ENCODE results near the gene ULBP2.
"Not testable (repeated sequence)": the region's sequence is repeated elsewhere in the genome, so short reads cannot be mapped to it uniquely, and the experiment has no call there.

The ULBP2 gene

GRCh38 chr6:149941583-149942460, at the start of gene ULBP2:
TSS of gene ULBP2 (plus strand) at chr6:149942014. CDS start at chr6:149942073, 59 bp downstream.
- DNase-seq = no peak

DNA sequence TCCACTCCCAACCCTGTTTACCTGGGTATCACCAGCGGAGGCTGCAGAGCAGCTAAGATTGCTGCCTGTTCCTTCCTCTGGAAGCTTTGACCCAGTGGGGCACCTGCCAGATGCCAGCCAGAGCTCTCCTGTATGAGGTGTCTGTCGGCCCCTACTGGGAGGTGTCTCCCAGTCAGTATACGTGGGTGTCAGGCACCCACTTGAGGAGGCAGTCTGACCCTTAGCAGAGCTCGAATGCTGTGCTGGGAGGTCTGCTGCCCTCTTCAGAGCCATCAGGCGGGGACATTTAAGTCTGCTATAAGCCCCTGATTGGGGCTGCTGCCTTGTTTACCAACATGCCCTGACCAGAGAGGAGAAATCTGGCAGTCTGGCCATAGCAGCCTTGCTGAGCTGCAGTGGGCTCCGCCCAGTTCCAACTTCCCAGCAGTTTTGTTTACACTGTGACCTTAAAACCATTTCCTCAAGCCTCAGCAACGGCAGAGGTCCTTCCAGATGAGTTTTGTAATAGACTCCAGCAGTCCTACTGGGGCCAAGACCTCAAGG, 46.7 kb upstream of the ULBP2 start:
- no peak for DNase-seq

- peak; percentile 81 for DNase-seq
These were observed 46.0 kb upstream of the ULBP2 start for GRCh38 chr6:149895833-149896271.

- no peak for DNase-seq
These were observed 45.3 kb upstream of the ULBP2 start for GRCh38 chr6:149896491-149896890.

DNA sequence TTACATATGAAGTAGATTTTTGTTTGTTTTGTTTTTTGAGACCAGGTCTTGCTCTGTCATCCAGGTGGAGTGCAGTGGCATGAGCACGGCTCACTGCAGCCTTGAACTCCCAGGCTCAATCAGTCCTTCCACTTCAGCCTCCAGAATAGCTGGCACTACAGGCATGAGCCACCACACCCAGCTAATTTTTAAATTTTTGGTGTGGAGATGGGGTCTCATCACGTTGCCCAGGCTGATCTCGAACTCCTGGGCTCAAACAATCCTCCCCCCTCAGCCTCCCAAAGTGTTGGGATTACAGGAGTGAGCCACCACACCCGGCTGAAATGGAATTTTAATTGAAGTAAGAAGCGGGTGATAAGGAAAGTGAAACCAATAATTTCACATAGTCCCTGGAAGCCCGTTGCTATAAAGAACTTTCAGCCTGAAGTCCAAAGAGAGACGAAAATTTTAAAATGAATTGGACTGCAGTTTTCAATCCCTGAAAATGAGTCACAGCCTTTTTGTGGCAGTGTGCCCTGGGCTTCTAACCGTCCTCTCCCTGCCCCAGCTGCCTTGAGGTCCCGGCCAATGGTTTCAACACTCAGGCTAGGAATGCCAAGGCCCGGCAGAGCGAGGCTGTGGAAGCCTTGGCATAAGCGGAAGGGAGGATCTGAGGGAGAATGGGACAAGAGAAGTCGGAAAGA, 44.7 kb upstream of the ULBP2 start:
- DNase-seq = peak; percentile 28

GRCh38 chr6:149897855-149898744, 43.7 kb upstream of the ULBP2 start, which contains the start of gene RAET1E:
TSS of gene RAET1E (minus strand) at chr6:149898113. CDS start at chr6:149890901, 7,212 bp downstream.
- no peak for DNase-seq

DNA sequence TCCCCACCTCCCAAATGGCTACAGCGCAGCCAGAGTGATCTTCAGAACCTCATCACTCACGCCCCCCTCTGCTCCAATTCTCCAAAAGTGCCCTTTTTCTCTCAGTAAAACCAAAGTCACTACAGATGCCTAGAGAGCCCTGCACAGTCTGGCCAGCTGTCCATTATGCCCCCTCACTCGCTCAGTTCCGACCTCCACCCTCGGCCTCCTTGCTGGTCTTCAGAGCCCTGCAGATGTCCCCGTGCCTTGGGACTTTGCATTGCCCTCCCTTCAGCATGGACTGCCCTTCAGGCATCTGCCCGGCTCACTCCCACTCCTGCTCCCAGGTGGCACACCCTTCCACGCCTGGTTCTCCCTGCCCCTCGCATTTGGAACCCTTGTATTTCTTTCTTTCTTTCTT, 42.8 kb upstream of the ULBP2 start:
- no peak for DNase-seq

GRCh38 chr6:149899486-149899885, 42.3 kb upstream of the ULBP2 start:
- no peak for DNase-seq

GRCh38 chr6:149899926-149900619, 41.7 kb upstream of the ULBP2 start:
- no peak for DNase-seq

DNA sequence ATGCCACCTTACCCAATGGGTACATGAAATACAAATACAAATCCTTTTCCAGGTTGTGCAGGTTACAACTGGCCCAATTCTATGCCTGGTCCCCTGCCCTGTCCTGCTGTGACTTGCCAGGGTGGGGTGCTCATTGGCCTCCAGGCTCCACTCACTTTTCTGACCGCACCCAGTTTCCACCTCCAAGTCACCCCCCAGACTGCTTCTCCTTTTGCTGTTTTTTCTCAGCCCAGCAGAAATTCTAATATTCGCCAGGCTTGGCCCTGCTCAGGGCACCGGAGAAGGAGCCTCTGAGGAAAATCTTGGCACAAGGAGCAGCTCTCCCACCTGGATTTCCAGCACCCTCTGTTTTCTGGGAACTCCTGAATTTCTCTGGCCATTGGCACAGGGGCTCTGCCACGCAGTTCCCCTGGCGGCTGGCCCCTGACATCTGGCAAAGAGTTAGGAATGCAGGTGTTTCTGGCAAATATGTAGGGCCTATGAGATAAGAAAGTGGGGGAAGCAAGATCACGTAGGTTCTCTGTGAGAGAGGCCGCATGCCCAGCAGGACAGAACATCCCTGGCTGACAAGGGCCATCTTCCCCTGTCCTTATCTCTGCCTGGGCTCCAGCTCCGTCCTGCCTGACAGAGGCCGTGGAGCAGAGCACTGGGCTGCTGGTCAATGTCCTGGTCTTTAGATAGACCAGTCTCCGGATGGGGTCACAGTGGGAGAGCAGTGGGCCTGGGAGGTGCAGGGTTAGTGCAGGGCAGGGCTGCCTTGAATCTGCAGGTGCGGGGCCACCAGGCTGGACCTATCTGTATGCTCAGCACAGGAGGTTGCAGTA, 41.0 kb upstream of the ULBP2 start:
- no peak for DNase-seq

DNA sequence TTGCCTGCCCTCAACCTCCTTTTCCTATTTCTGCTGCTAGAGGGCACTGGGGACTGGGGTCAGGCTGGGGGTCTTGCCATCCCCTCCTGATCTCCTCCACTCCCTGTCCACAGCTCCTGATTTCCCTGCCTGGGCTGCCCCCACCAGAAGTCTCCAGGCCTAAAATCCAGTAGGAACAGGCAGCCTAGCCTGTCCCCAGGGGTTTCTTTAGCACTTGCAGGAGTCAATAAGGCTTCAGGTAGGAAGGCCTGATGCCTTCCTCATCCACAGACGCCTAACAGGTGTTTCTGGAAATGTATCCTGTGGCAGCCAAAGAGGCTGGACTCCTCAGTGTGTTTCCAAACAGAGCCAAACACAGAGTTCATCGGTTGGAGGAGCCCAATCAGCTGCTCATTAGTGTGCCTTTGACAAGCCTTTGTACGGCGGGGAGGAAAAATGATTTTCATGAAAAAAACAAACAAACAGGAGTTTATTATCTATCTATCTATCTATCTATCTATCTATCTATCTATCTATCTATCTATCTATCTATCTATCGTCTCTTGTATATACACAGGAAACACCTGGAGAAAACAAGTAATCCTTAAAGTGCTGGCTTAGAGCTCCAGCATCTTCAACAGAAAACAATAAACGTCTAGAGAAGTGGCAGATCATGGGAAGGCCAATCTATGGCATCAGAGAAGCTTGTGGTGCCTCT, 40.2 kb upstream of the ULBP2 start:
- no peak for DNase-seq

DNA sequence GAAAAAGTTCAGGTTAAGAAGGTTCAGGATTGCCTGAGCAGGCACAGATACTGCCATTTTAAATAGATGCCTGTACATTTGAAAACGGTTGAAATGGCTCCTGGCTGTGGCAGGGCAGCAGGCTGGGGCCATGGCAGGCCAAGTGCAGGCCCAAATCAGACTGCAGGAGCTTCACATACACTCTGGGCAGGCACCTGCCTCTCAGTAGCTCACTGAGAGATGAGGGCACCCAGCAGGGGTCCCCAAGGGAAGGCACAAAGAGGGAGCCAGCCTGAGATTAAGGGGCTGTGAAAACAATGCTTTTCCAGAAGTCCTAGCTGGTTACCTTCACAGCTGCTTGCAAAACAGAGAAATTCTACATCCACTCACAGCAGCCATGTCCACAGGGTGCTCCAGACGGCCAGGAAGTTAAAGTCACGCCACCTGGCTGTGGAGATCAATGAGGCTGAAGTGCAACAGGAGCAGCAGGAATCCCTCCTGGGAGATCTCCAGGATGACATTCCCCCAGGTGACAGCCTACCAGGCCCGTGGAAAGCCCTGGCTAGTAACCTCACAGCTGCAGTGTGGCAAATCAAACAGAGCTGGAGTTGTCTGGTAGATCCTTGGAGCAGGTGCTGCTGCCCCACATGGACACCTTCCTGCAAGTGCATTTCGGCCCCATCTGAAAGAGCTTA, 37.7 kb upstream of the ULBP2 start:
- DNase-seq = no peak

DNA sequence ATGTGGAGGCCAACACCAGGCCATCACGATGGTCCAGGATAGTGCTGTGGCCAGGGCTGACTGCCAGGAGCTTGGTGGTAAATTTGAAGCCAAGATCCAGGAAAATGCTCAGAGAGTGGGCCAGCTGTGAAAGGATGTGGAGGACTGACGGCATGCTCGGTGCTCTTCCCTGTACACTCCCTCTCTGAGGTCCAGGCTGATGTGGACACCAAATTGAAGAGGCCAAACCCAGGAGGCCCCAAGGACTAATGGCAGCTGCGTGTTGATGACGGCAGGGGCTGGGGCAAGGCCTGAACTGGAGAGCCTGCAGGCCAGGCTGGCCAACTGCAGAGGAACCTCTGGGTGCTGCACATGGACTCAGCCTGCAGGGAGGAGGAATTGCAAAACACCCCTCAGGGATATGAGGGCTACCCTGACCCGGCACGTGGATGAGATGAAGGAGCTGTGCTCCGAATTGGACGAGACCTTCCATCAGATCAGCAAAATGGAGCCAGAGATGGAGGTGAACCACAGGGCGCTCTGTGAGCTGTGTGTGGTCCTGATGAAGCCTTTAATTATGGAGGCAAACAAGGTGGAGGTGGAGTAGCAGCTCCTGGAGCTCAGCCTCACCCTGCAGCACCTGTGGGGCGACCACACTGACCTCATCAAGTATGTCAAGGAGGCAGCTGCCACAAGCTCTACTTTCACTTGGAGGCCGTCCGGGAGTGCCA, 37.0 kb upstream of the ULBP2 start:
- peak; percentile 46 for DNase-seq

DNA sequence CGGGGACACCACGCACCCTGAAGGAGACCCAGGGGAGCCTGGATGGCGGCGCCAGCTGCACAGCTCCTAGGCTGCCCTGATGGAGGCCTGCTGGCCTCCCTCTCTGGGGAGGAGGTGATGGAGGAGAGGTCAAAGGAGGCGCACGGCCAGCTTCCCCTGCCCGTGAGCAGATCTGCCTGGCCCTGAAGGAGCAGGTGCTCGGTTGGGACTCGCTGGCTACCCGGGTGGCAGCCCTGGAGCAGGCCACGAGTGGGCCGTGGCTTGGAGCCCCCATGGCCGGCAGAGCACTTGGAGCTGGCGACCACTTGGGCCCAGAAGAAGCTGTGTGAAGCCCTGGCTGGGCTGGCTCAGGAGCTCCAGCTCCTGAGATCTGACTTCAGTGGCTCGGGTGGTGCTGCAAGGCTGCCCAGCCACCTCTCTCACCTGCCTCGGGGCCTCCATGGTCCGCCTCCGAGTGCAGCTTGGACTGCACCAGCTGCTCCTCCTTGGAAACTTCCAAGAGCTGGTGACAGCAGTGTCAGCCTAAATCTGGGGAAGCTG, 36.4 kb upstream of the ULBP2 start:
- DNase-seq = no peak

DNA sequence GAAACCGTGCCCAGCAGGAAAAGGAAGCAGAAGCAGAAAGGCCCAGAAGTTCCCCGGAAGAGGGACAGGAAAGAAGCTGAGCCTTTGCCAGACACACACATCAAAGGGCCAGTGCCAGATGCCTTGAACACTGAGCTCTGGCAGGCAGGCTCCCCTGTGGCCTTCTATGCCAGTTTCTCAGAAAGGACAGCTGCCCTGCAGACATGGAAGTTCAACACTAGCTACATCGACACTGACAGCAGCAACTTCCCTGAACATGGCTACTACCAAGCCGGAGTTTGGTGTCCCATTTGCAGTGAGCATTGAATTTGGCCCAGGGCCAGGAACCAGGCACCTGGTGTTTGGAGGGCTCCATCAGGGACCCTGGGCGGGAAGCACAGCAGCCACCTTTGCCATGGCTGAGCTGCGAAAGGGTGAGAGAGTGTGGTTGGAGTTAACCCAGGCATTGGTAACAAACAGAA, 35.9 kb upstream of the ULBP2 start:
- no peak for DNase-seq

- no peak for DNase-seq
These were observed 35.4 kb upstream of the ULBP2 start for GRCh38 chr6:149906405-149906804.

DNA sequence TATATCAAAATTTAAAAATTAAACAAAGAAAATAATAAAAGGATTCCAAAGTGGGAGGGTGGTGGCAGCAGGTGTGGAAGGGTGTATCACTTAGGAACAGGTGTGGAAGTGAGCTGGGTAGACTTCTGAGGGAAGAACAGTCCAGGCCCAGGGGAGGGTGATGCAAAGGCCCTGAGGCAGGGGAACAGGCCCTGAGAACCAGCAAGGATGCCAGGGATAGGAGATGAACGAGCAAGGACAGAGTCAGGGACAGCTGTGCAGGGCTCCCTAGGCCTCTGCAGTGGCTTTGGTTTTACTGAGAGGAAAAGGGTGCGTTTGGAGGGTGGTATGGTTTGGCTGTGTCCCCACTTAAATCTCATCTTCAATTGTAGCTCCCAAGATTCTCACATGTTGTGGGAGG, 34.5 kb upstream of the ULBP2 start:
- no peak for DNase-seq

DNA sequence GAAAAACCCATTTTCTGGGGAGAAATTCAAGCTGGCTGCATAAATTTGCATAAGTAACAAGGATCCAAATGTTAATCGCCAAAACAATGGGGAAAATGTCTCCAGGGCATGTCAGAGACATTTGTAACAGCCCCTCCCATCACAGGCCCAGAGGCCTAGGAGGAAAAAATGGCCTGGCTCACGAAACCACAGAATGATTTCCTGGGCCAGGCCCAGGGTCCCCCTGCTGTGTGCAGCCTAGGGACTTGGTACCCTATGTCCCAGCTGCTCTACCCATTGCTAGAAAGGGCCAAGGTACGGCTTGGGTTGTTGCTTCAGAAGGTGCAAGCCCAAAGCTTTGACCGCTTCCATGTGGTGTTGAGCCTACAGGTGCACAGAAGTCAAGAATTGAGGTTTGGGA, 33.3 kb upstream of the ULBP2 start:
- not testable (repeated sequence) for DNase-seq

Data from RPMI8226 (cell line).